Fibroblast of mammary gland (primary cell): ENCODE data around the gene KCTD14.

Source experiments
- DNase-seq: peaks from one replicate; pipeline ENCODE4 v3.0.0-alpha.2; 2010; ENCODE audit warnings: low read depth
- H3K4me3 ChIP-seq: 2 replicates; pipeline ENCODE4 v1.5.1; 2011; ENCODE audit warnings: low read depth, mild to moderate bottlenecking, low read length, moderate library complexity; ENCODE audit not compliant: control insufficient read depth
- CTCF ChIP-seq: conservative IDR thresholded peaks from 2 replicates; pipeline ENCODE4 v1.5.1; 2011; ENCODE audit warnings: low read depth, low read length, inconsistent platforms; ENCODE audit not compliant: control insufficient read depth, insufficient read depth

The KCTD14 gene

DNA sequence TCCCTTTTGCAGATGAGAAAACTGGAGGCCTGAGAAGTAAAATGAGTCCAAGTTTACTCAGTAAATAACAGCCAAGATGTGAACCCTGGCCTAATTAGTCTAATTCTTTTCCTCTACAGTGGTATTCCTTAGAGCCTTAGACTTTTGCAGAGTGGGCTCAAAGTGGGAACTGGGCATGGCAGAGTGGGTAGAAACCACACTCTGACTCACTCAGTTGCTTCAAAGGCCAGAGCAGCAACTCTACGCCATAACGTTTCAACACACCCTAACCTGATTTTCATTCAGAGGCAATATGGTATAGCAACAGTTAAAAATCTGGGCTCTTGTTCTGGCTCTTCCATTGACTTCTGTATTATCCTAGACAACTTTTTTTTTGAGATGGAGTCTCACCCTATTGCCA, 43.4 kb upstream of the KCTD14 start:
- no peak for TF ChIP-seq CTCF
- H3K4me3 ChIP-seq = no peak overlapping the region
- no peak for DNase-seq

- no peak for TF ChIP-seq CTCF
- DNase-seq = no peak
- no peak overlapping the region for H3K4me3 ChIP-seq
Observed at GRCh38 chr11:78065203-78065602, 42.1 kb upstream of the KCTD14 start.

DNA sequence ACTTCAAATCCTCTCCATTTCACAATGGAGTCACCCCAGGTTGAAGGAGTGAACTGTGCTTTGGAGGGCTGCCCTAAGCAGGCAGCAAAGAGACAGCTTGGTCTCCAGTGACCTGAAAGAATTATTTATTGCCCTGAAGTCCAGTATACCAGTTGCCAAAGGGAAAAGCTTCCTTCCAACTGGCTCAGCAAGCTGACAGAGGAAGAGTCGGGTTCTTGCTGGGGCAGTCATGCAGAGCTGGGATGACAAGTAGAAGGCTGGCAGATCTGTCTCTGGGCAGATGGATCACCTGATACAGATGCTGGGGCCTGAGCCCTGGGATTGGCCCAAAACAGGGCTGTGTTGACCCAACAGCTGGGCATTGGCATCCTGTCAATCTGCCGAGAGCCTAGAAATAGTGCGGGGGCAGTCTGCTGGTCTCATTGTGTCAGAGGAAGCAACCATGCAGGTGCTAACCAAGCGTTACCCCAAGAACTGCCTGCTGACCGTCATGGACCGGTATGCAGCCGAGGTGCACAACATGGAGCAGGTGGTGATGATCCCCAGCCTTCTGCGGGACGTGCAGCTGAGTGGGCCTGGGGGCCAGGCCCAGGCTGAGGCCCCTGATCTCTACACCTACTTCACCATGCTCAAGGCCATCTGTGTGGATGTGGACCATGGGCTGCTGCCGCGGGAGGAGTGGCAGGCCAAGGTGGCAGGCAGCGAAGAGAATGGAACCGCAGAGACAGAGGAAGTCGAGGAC, 40.5 kb upstream of the KCTD14 start, which contains the start of gene THRSP:
Gene THRSP (plus strand): TSS at position 422 of the 742 bp plus-strand sequence. CDS start 21 bp downstream, at position 443.
- DNase-seq = no peak
- no peak within 1 kb of the TSS for H3K4me3 ChIP-seq

GRCh38 chr11:78062671-78063070, 39.6 kb upstream of the KCTD14 start:
- no peak for DNase-seq
- TF ChIP-seq CTCF = no peak
- H3K4me3 ChIP-seq = no peak overlapping the region

More for the DNA sequence above, 40.5 kb upstream of the KCTD14 start, which contains the start of gene THRSP:
- no peak for TF ChIP-seq CTCF

- H3K4me3 ChIP-seq = no peak overlapping the region
- DNase-seq = no peak
- TF ChIP-seq CTCF = no peak
Observed at GRCh38 chr11:78061921-78062311, 38.8 kb upstream of the KCTD14 start.

GRCh38 chr11:78061088-78061920, 38.2 kb upstream of the KCTD14 start:
- DNase-seq = no peak
- H3K4me3 ChIP-seq = no peak overlapping the region
- no peak for TF ChIP-seq CTCF
